ENCODE data around the gene ASAP3. TPM values are rescaled to one million over a fixed set of nuclear protein-coding genes. Genes with fewer than 3 reads are reported as not detected.

Gene ASAP3
- polyA plus RNA-seq, 1 experiment: 33.9 TPM

GRCh38 chr1:23480187-23481025 is 3.6 kb downstream of the ASAP3 start:
- H3K27me3 ChIP-seq (ENCODE audit: control insufficient read depth, insufficient read depth, low read length): no peaks in the 10 kb centered on the region
- no peak for DNase-seq (ENCODE audit: low read depth)
- no peaks in the 10 kb centered on the region for H3K36me3 ChIP-seq (ENCODE audit: control insufficient read depth, insufficient read depth, low read length)
- ChIA-PET CTCF (interaction anchor here (1.2 to 1.5 kb wide), 2 partner anchors 17 to 47 kb away, joined by 3 read pairs; no protein-coding TSS in a partner anchor), POLR2A (interaction anchor here (0.6 kb wide), 1 partner anchor 330 kb away, joined by 7 read pairs; no protein-coding TSS in a partner anchor)
- H3K4me3 ChIP-seq (ENCODE audit: low read depth, low read length): no peak overlapping the region
- TF ChIP-seq CTCF (IDR thresholded peaks at IDR 0.05; ENCODE audit: insufficient read depth, low read depth, low read length): no peak

GRCh38 chr1:23479666-23479941 is 4.4 kb downstream of the ASAP3 start:
- ChIA-PET CTCF (interaction anchor here (1.2 kb wide), 1 partner anchor 18 kb away, joined by 3 read pairs; no protein-coding TSS in a partner anchor), POLR2A (no interaction called here)
- Histone ChIP-seq H3K36me3 (ENCODE audit: control insufficient read depth, insufficient read depth, low read length) (no peaks in the 10 kb centered on the region), H3K4me3 (ENCODE audit: low read depth, low read length) (no peak overlapping the region), H3K27me3 (ENCODE audit: control insufficient read depth, insufficient read depth, low read length) (no peaks in the 10 kb centered on the region)
- DNase-seq (ENCODE audit: low read depth): no peak
- no peak for TF ChIP-seq CTCF (IDR thresholded peaks at IDR 0.05; ENCODE audit: insufficient read depth, low read depth, low read length)

GRCh38 chr1:23478896-23479665 is 4.9 kb downstream of the ASAP3 start:
- no peak for TF ChIP-seq CTCF (IDR thresholded peaks at IDR 0.05; ENCODE audit: insufficient read depth, low read depth, low read length)
- H3K36me3 ChIP-seq (ENCODE audit: control insufficient read depth, insufficient read depth, low read length): no peaks in the 10 kb centered on the region
- no peak for DNase-seq (ENCODE audit: low read depth)
- ChIA-PET CTCF (interaction anchor here (1.2 kb wide), 1 partner anchor 18 kb away, joined by 3 read pairs; no protein-coding TSS in a partner anchor), POLR2A (no interaction called here)
- H3K4me3 ChIP-seq (ENCODE audit: low read depth, low read length): no peak overlapping the region
- H3K27me3 ChIP-seq (ENCODE audit: control insufficient read depth, insufficient read depth, low read length): no peaks in the 10 kb centered on the region

GRCh38 chr1:23477359-23478144 is 6.4 kb downstream of the ASAP3 start:
- DNase-seq (ENCODE audit: low read depth): no peak
- ChIA-PET POLR2A (no interaction called here), CTCF (no interaction called here)
- no peak for TF ChIP-seq CTCF (IDR thresholded peaks at IDR 0.05; ENCODE audit: insufficient read depth, low read depth, low read length)
- Histone ChIP-seq H3K27me3 (ENCODE audit: control insufficient read depth, insufficient read depth, low read length) (no peaks in the 10 kb centered on the region), H3K36me3 (ENCODE audit: control insufficient read depth, insufficient read depth, low read length) (no peaks in the 10 kb centered on the region), H3K4me3 (ENCODE audit: low read depth, low read length) (no peak overlapping the region)

All from BJ (cell line).